D341Med (cell line): Measurements from ENCODE around the gene ZNF174.
A peak's percentile ranks its signal among the peaks of the same experiment; 100 is the strongest.

Experiments
- DNase-seq: peaks from one replicate; pipeline ENCODE4 v3.0.0; 2012; ENCODE audit warnings: low spot score

The ZNF174 gene

GRCh38 chr16:3400779-3401688 lies at the start of gene ZNF174, which contains the start of gene ZSCAN32:
ZNF174 (plus strand) TSS chr16:3401215; CDS start chr16:3402005, 790 bp downstream.
ZSCAN32 (minus strand) TSS chr16:3401004; CDS start chr16:3397557, 3,447 bp downstream.
- DNase-seq: peak; percentile 99

GRCh38 chr16:3355589-3355988 lies 45.4 kb upstream of the ZNF174 start, which contains the start of gene OR2C1:
OR2C1 (plus strand) TSS chr16:3355889; CDS start chr16:3355941, 52 bp downstream.
- no peak for DNase-seq

GRCh38 chr16:3356118-3356517 lies 44.9 kb upstream of the ZNF174 start:
- DNase-seq: no peak

- no peak for DNase-seq
These were observed 42.1 kb upstream of the ZNF174 start for GRCh38 chr16:3358871-3359270.

GRCh38 chr16:3362931-3363330 lies 38.1 kb upstream of the ZNF174 start:
- DNase-seq: no peak

GRCh38 chr16:3363793-3364192 lies 37.2 kb upstream of the ZNF174 start:
- DNase-seq: no peak

GRCh38 chr16:3364774-3365427 lies 36.1 kb upstream of the ZNF174 start:
- DNase-seq: peak; percentile 35

- DNase-seq: no peak
These were observed 31.9 kb upstream of the ZNF174 start for GRCh38 chr16:3369073-3369472.

GRCh38 chr16:3375680-3376079 lies 25.3 kb upstream of the ZNF174 start:
- DNase-seq: no peak

GRCh38 chr16:3377917-3378316 lies 23.1 kb upstream of the ZNF174 start:
- no peak for DNase-seq

- no peak for DNase-seq
These were observed 18.0 kb upstream of the ZNF174 start for GRCh38 chr16:3383045-3383448.

GRCh38 chr16:3388325-3388724 lies 12.7 kb upstream of the ZNF174 start:
- DNase-seq: no peak

GRCh38 chr16:3389663-3390338 lies 11.2 kb upstream of the ZNF174 start:
- DNase-seq: no peak

GRCh38 chr16:3400446-3400778 lies 603 bp upstream of the ZNF174 start:
- DNase-seq: no peak

- peak; percentile 52 for DNase-seq
These were observed 843 bp downstream of the ZNF174 start for GRCh38 chr16:3401719-3402397.

- DNase-seq: no peak
These were observed 7.7 kb downstream of the ZNF174 start for GRCh38 chr16:3408561-3409197.

- no peak for DNase-seq
These were observed 12.8 kb downstream of the ZNF174 start for GRCh38 chr16:3413730-3414379.

- DNase-seq: no peak
These were observed 30.8 kb downstream of the ZNF174 start for GRCh38 chr16:3431779-3432219.

GRCh38 chr16:3434373-3434772 lies 33.4 kb downstream of the ZNF174 start:
- DNase-seq: no peak

GRCh38 chr16:3439637-3440036 lies 38.6 kb downstream of the ZNF174 start:
- no peak for DNase-seq
